Measurements from ENCODE around the gene GNG8. TPM values are rescaled to one million over a fixed set of nuclear protein-coding genes. Genes with fewer than 3 reads are reported as not detected.

GNG8 gene
- total and polyA plus RNA-seq, 2 donors (not counting 1 experiment from before 2014, with no cell fraction given), result 6.7 TPM; not detected in 1

GRCh38 chr19:46659151-46660007, 23.4 kb upstream of the GNG8 start:
- CTCF ChIA-PET, result interaction anchor here (1.0 to 12.3 kb wide), 3 partner anchors 31 to 58 kb away, joined by 3 to 447 read pairs (median 4); partner anchors contain the start of gene CALM3

More at GRCh38 chr19:46659151-46660007, 23.4 kb upstream of the GNG8 start:
- no peaks in the 10 kb centered on the region for H3K79me2 ChIP-seq (ENCODE audit: control insufficient read depth, insufficient read depth, low read length)
- peak; percentile 51 for DNase-seq
- H3K9ac ChIP-seq (ENCODE audit: low read length), result no peak overlapping the region
- TF ChIP-seq CTCF (IDR thresholded peaks at IDR 0.05) (no peak), EZH2 (IDR thresholded peaks at IDR 0.05; ENCODE audit: borderline replicate concordance, insufficient read depth, low read depth, low read length, poor library complexity, severe bottlenecking) (peak; percentile 56)
- Mint-ChIP-seq H3K27ac (peak overlapping the region; percentile 42), H3K4me1 (peaks cover 23% of the 10 kb centered on the region), H3K27me3 (peaks cover 24% of the 10 kb centered on the region), H3K4me3 (peak overlapping the region; percentile 78), H3K9me3 (ENCODE audit: insufficient read depth) (no peaks in the 10 kb centered on the region)
- peak overlapping the region; percentile 94 for H3K4me2 ChIP-seq (replicated peaks; ENCODE audit: low read depth, low read length, poor library complexity, severe bottlenecking)
- peaks cover 0 to 42% (median 22%) of the 10 kb centered on the region in 4 experiments for H3K27me3 ChIP-seq (replicated peaks in 1 of 4; ENCODE audit: control extremely low read depth in 1 of 4, control insufficient read depth in 3 of 4, insufficient read depth in 4 of 4, low read length in 3 of 4)
- peaks cover 0 to 10% (median 2%) of the 10 kb centered on the region in 3 donors for H3K9me3 ChIP-seq (ENCODE audit: control extremely low read depth in 1 of 3, control insufficient read depth in 2 of 3, insufficient read depth in 1 of 3, low read length in 2 of 3)
- H3K4me3 ChIP-seq (ENCODE audit: control extremely low read depth in 1 of 5, extremely low read depth in 1 of 5, insufficient read depth in 1 of 5, low read depth in 2 of 5, low read length in 4 of 5), result peak overlapping the region in 1 of 5 experiments; percentile 60
- H3K4me1 ChIP-seq (ENCODE audit: control insufficient read depth in 2 of 2, insufficient read depth in 2 of 2, low read length in 2 of 2), result peaks cover 31% of the 10 kb centered on the region in 2 donors
- no peaks in the 10 kb centered on the region for H3K36me3 ChIP-seq (replicated peaks in 1 of 2; ENCODE audit: control extremely low read depth in 1 of 2, control insufficient read depth in 1 of 2, extremely low read depth in 1 of 2, insufficient read depth in 2 of 2, low read length in 1 of 2)
- no peaks in the 10 kb centered on the region for H4K20me1 ChIP-seq (ENCODE audit: control insufficient read depth, insufficient read depth, low read length, poor library complexity, severe bottlenecking)
- ATAC-seq (ENCODE audit: low read depth), result no peak
- WGBS (ENCODE audit: insufficient coverage), result 7% methylated on average over 16 of the region's 28 CpGs
- H2AFZ ChIP-seq (ENCODE audit: insufficient read depth, low read depth, low read length, poor library complexity, severe bottlenecking), result peak overlapping the region; percentile 31
- intact Hi-C loops (cut with micrococcal nuclease), result loop anchor here (2.0 kb wide), 1 partner anchor 453 kb away; the partner anchor contains the start of gene ZC3H4
- POLR2A ChIA-PET, result interaction anchor here (0.6 to 1.2 kb wide), 3 partner anchors 11 to 23 kb away, joined by 3 to 6 read pairs (median 5); partner anchors contain the start of gene GNG8
- H3K27ac ChIP-seq (ENCODE audit: low read length in 2 of 2), result no peak overlapping the region

All from B cell (primary cell).